HepG2 (cell line): ENCODE results near the gene RHOBTB1. TPM values are rescaled to one million over a fixed set of nuclear protein-coding genes. Genes with fewer than 3 reads are reported as not detected.

Experiments used
- ATAC-seq: fragments of 200-7000 bp; cut with Tn5 transposase; 3 replicates; pipeline ENCODE4 v1.9.1; 2020; ENCODE audit warnings: mild to moderate bottlenecking, moderate library complexity
- BruUV-seq: library from RNA; stranded (reverse); fragments of 400-500 nt; replicated peaks from 2 replicates; lab custom pipeline; 2021; lab: Mats Ljungman, UMichigan
- CTCF ChIA-PET: fragments of 300-600 bp; formaldehyde crosslinking; extraction: SDS; loops from one replicate; lab custom pipeline; 2021; ENCODE audit warnings: low total read pairs, inconsistent platforms, low intra/inter-chr PET ratio; lab: Yijun Ruan, JAX
- POLR2A ChIA-PET: fragments of 350-600 bp; sonication (Branson Sonifier 250); formaldehyde crosslinking; loops from one replicate; lab custom pipeline; 2020; ENCODE audit warnings: antibody characterized with exemption, inconsistent platforms; lab: Yijun Ruan, JAX
- DNase-seq: peaks from one replicate; pipeline ENCODE4 v3.0.0-alpha.2; 2015; ENCODE audit warnings: low spot score
- FAIRE-seq: peaks from 3 replicates; lab custom pipeline; 2011; peaks lifted over from hg19 to GRCh38; lab: Jason Lieb, UNC
- H2AFZ ChIP-seq: one replicate; pipeline ENCODE4 v1.6.1; 2011; ENCODE audit warnings: low read length, inconsistent platforms
- H3K27ac ChIP-seq: fragments of 300-600 bp; 3 replicates; pipeline ENCODE4 v1.8.0; 2011; ENCODE audit warnings: mixed run types, mild to moderate bottlenecking, mixed read lengths, low read length, inconsistent platforms; ENCODE audit not compliant: insufficient read depth; ENCODE audit errors: extremely low read length
- H3K27me3 ChIP-seq, 2 experiments: fragments of 200-600 bp in 1 of 2; 2 replicates in 1 of 2; 3 replicates in 1 of 2; pipeline versions ENCODE4 v1.6.0 to v1.8.0; 2011; ENCODE audit warnings: low read length in 2 of 2, mild to moderate bottlenecking in 2 of 2, moderate library complexity in 2 of 2, inconsistent platforms in 1 of 2; ENCODE audit not compliant: insufficient read depth in 2 of 2, control insufficient read depth in 1 of 2
- H3K36me3 ChIP-seq, 2 experiments: fragments of 200-600 bp in 1 of 2; replicated peaks in 1 of 2; 2 replicates in 1 of 2; 3 replicates in 1 of 2; pipeline versions ENCODE4 v1.5.1 to v1.8.0; 2011; ENCODE audit warnings: low read length in 2 of 2, inconsistent platforms in 1 of 2; ENCODE audit not compliant: insufficient read depth in 2 of 2, control insufficient read depth in 1 of 2
- H3K4me1 ChIP-seq: 2 replicates; pipeline ENCODE4 v1.5.1; 2012; ENCODE audit warnings: low read length, inconsistent platforms; ENCODE audit not compliant: insufficient read depth
- H3K4me2 ChIP-seq: 2 replicates; pipeline ENCODE4 v1.6.0; 2011; ENCODE audit warnings: low read depth, low read length, inconsistent platforms
- H3K4me3 ChIP-seq, 3 experiments: fragments of 200-600 bp in 1 of 3; sonication (generic), shearing (Covaris generic) in 1 of 3; replicated peaks in 1 of 3; 2 replicates each; pipeline ENCODE4 v1.5.1; 2011 to 2016; ENCODE audit warnings: low read length in 3 of 3, inconsistent platforms in 2 of 3, low read depth in 2 of 3, mild to moderate bottlenecking in 2 of 3, control low read depth in 1 of 3, mixed read lengths in 1 of 3; ENCODE audit not compliant: insufficient read depth in 1 of 3
- H3K79me2 ChIP-seq: one replicate; pipeline ENCODE4 v1.6.1; 2011; ENCODE audit warnings: low read length, inconsistent platforms; ENCODE audit not compliant: insufficient read depth
- H3K9ac ChIP-seq: 2 replicates; pipeline ENCODE4 v1.6.0; 2011; ENCODE audit warnings: mild to moderate bottlenecking, low read depth, low read length, inconsistent platforms; ENCODE audit not compliant: insufficient read depth
- H3K9me3 ChIP-seq: 2 replicates; pipeline ENCODE4 v1.5.1; 2012; ENCODE audit warnings: mild to moderate bottlenecking, low read length
- H4K20me1 ChIP-seq: 2 replicates; pipeline ENCODE4 v1.6.0; 2011; ENCODE audit warnings: inconsistent platforms, mild to moderate bottlenecking, low read length, moderate library complexity; ENCODE audit not compliant: insufficient read depth
- FOXK1 ChIP-seq: sonication (generic); formaldehyde crosslinking; IDR thresholded peaks from 2 replicates; pipeline ENCODE4 v1.4.0; 2020; ENCODE audit warnings: low read depth, missing genetic modification reagents, borderline replicate concordance
- HOXA9 ChIP-seq: sonication (generic); formaldehyde crosslinking; IDR thresholded peaks from 2 replicates; pipeline ENCODE4 v1.8.1; 2022; ENCODE audit warnings: missing genetic modification reagents, mild to moderate bottlenecking, moderate library complexity, borderline replicate concordance
- LRRFIP1 ChIP-seq: sonication (generic); formaldehyde crosslinking; conservative IDR thresholded peaks from 2 replicates; pipeline ENCODE4 v1.4.0; 2020; ENCODE audit warnings: missing genetic modification reagents
- NRL ChIP-seq: sonication (generic); formaldehyde crosslinking; IDR thresholded peaks from 2 replicates; pipeline ENCODE4 v1.5.0; 2020; ENCODE audit warnings: missing genetic modification reagents, mild to moderate bottlenecking, moderate library complexity, borderline replicate concordance
- RNF219 ChIP-seq: sonication (generic); formaldehyde crosslinking; IDR thresholded peaks from 2 replicates; pipeline ENCODE4 v1.5.0; 2020; ENCODE audit warnings: mild to moderate bottlenecking, missing genetic modification reagents
- SMARCC2 ChIP-seq: fragments of 450-650 bp; IDR thresholded peaks from 2 replicates; pipeline ENCODE4 v1.6.1; 2017; ENCODE audit warnings: antibody characterized with exemption, mild to moderate bottlenecking
- ZBTB42 ChIP-seq: sonication (generic); formaldehyde crosslinking; IDR thresholded peaks from 2 replicates; pipeline ENCODE4 v1.5.0; 2020; ENCODE audit warnings: mild to moderate bottlenecking, missing genetic modification reagents
- ZNF768 ChIP-seq: sonication (generic); formaldehyde crosslinking; IDR thresholded peaks from 2 replicates; pipeline ENCODE4 v1.4.0; 2020; ENCODE audit warnings: missing genetic modification reagents
- WGBS: methylation state at CpG from one replicate; pipeline ENCODE4 v1.1.6; 2017; ENCODE audit warnings: low lambda C conversion rate; 5-methylcytosine and 5-hydroxymethylcytosine counted together
- in situ Hi-C: cut with HindIII; loops from 2 replicates; pipeline ENCODE4 v1.10.0; 2017; ENCODE audit warnings: low pct_unique_long_range_greater_than_20kb; ENCODE audit not compliant: extremely low pct_ligation_motif_present
- intact Hi-C: fragments of 100-400 bp; cut with micrococcal nuclease; formaldehyde crosslinking; loops from one replicate; pipeline ENCODE4 v1.10.0; 2022; ENCODE audit not compliant: unreplicated experiment
- polyA plus RNA-seq, 8 experiments: library from polyadenylated mRNA; depleted of rRNA in 3 of 8; stranded (reverse) in 7 of 8; unstranded in 1 of 8; fragments of >200 nt; fragmentation: Illumina TruSeq in 4 of 8; extraction: Trizol in 4 of 8; gene quantifications; 2 replicates each; pipeline versions ENCODE4 v1.2.1 to v1.2.3, GENCODE V29; 2011 to 2016; ENCODE audit warnings: low read depth in 4 of 8, missing spikeins in 1 of 8, mixed read lengths in 1 of 8; ENCODE audit not compliant: insufficient read depth in 1 of 8
- total RNA-seq, 5 experiments: library from RNA; depleted of rRNA; stranded (reverse); fragments of >200 nt; fragmentation: Illumina TruSeq; extraction: Trizol; gene quantifications; 2 replicates each; pipeline ENCODE4 v1.2.3, GENCODE V29; 2016; ENCODE audit warnings: low read depth in 1 of 5

Gene RHOBTB1
- total and polyA plus RNA-seq, 2 of the 13 experiments (the other 11 are each of a cell fraction or from before 2014, with no cell fraction given) = 18.8 to 59.5 TPM

GRCh38 chr10:60960031-60960430, 16.0 kb upstream of the RHOBTB1 start:
- CTCF ChIA-PET = no interaction called here
- intact Hi-C loops = loop anchor here (5.0 kb wide), 1 partner anchor 37 kb away; no protein-coding TSS in a partner anchor
- H3K79me2 ChIP-seq = no peaks in the 10 kb centered on the region
- in situ Hi-C loops = loop anchor here (10.0 kb wide), 1 partner anchor 135 kb away; no protein-coding TSS in a partner anchor
- FAIRE-seq (no peak), ATAC-seq (no peak), DNase-seq (no peak)
- 93% methylated on average over 3 of the region's 3 CpGs for WGBS
- peaks cover 47% of the 10 kb centered on the region for H3K4me1 ChIP-seq
- no peak overlapping the region for H3K9ac ChIP-seq
- H3K36me3 ChIP-seq = peaks cover 0 to 2% of the 10 kb centered on the region in 2 experiments; a peak in 1 of 5 replicates
- TF ChIP-seq RNF219 = no peak
- no peak for TF ChIP-seq FOXK1 (CRISPR knock-in tag)
- TF ChIP-seq SMARCC2 = no peak
- no peak for TF ChIP-seq LRRFIP1 (CRISPR knock-in tag)
- no peak for TF ChIP-seq ZNF768
- TF ChIP-seq NRL (CRISPR knock-in tag) = no peak
- no peak for TF ChIP-seq HOXA9 (CRISPR knock-in tag)
- no peak for TF ChIP-seq ZBTB42
- no peaks in the 10 kb centered on the region for H3K27me3 ChIP-seq
- no peak overlapping the region for H3K4me3 ChIP-seq
- no peaks in the 10 kb centered on the region for H3K9me3 ChIP-seq
- no peak overlapping the region for H3K27ac ChIP-seq
- no TSS peak for BruUV-seq
- POLR2A ChIA-PET = no interaction called here
- H3K4me2 ChIP-seq = no peak overlapping the region
- no peaks in the 10 kb centered on the region for H4K20me1 ChIP-seq
- H2AFZ ChIP-seq = no peak overlapping the region
